GM21526 (cell line): Measurements from ENCODE around the gene HOXD11.

ENCODE experiments used
- ATAC-seq: cut with Tn5 transposase; IDR thresholded peaks from one replicate; pipeline ENCODE4 v1.9.1; 2021; ENCODE audit warnings: moderate library complexity; ENCODE audit not compliant: unreplicated experiment, low FRiP score

HOXD11 gene

DNA sequence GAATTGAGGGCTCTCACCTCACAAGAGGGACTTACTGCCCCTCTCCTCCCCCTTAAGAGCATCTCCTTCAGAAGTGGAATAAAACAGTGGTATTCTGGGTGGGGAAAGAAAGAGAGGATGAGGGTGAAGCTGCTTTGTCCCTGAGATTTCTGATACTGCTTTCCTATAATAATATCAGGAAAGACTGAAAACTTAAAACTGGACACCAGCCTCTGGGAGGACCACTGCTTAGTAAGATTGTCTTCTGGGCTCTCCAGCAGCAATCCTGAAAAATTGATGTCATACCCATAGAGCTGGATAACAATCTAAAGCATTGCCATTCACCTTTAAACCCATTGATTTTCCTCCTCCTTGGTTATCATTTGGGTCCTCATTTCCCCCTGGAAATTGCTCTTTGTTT is 39.6 kb downstream of the HOXD11 start:
- no peak for ATAC-seq

DNA sequence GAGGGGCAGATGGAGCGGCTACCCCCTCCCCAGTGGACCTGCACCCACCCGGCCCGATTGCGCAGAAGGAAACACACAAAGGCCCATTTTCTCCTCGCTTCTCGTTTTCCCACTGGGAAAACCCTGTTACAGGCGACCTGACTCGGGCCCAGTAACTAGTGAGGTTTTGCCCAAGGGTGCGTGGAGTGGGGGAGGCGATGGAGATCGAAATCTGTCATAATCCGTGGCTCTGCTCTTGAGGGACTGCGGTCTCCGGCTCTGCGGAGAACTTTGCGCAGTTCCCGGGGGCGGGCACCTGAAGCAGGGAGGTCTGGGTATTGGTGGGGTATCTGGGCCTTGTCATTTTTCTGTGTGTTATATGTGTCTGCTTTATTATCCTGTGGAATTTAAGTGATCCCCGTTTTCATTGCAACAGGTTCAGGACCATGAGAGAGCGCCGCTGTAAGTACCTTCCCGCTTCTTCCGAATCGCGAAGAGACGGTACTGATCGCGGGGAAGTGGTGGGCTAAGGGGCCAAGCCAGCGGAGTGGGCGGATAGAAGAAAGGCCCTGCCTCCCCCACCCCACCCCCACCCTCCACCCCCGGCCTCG is 40.2 kb downstream of the HOXD11 start:
- no peak for ATAC-seq

DNA sequence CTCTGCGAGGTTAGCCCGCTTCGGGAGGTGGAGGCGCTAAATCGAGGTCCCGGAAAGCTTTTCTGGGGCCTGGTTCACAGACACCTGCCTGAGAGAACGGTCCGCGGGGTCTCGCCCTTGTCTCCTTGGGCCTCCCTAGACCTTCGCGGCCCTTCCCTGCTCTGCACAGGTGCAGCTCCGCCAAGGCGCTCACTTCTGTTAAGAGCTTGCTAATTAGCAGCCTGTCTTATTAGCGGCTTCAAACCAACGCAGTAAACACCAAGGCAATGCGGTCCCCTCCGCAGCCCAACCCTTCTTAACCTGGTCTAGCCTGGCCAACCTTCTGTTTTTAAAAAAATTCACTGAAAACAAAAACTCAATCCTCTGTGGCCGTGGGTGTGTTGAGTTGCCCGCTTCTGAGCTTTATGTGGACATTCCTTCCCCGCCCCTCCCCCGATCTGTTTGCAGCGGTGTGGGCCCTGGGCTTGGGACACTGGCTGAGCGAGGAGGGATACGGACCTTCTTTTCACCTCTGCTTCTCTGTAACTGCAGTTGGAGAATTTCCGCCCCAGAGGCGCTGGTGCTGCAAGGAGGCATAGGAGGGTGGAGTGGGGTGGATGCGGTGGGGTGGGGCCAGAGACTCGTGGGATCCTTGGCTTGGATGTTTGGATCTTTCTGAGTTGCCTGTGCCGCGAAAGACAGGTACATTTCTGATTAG is 40.9 kb downstream of the HOXD11 start:
- ATAC-seq, result no peak

DNA sequence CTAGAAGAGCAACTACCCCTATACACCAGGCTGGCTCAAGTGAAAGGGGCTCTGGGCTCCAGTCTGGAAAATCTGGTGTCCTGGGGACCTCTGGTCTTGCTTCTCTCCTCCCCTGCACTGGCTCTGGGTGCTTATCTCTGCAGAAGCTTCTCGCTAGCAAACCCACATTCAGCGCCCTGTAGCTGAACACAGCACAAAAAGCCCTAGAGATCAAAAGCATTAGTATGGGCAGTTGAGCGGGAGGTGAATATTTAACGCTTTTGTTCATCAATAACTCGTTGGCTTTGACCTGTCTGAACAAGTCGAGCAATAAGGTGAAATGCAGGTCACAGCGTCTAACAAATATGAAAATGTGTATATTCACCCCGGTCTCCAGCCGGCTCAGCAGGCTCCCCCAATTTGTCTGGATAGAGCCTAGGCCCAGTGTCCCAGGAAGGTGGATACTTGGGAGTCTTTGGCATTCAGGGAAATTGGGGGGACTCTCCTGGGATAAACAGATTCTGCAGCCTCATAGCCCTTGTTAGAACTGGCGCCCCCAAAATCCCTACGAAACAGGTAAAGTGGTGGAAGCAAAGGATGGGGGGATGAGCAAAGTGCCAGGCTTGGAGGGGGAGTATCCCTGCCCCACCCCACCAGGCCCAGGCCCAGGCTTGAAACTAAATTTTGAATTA is 41.8 kb downstream of the HOXD11 start:
- no peak for ATAC-seq

DNA sequence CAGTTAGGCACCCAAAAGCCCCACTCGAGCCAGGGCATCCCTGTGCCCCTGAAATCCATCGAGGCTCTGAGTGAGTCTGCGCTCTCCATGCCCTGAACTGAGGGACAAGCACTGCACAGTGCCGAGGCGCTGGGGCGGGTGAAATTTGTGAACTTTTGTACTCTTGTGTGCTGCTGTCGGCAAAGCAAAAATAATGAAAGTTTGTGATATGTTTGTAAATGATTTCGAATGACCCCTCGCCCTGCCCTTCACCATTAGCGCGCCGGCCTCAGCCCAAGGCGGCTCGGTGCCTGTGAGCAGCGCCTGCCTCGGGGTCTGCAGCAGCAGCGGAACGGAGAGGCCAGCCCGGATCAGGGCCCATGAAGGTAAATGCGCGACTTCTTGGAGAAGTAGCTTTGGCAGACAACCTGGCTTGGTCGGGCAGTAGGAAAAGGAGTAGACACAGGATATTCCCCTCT is 42.4 kb downstream of the HOXD11 start:
- no peak for ATAC-seq

DNA sequence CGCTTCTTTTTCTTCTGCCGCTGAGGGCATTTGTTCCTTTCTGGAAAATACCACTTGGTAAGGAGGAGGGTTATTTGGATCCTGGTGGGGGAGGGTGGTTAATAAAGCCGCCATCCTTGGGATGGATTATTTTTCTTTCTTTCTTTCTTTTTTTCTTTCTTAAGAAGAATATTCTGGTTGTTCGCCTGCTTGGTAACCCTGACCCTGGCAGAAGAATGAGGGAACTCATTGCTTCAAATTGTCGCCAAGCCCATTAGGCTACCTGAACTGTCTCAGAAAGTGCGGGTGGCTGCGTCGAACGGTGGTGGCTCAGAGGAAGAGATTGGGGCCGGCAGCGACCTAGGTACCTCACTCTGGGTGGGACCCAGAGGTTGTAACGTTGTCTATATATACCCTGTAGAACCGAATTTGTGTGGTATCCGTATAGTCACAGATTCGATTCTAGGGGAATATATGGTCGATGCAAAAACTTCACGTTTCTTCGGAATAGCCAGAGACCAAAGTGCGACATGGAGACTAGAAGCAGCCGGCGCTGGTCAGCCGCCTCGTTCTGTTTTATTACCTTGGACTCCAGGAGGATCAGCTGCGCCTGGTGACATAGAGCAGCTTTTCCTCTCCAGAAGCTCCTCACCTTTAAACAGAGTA is 43.0 kb downstream of the HOXD11 start:
- no peak for ATAC-seq

DNA sequence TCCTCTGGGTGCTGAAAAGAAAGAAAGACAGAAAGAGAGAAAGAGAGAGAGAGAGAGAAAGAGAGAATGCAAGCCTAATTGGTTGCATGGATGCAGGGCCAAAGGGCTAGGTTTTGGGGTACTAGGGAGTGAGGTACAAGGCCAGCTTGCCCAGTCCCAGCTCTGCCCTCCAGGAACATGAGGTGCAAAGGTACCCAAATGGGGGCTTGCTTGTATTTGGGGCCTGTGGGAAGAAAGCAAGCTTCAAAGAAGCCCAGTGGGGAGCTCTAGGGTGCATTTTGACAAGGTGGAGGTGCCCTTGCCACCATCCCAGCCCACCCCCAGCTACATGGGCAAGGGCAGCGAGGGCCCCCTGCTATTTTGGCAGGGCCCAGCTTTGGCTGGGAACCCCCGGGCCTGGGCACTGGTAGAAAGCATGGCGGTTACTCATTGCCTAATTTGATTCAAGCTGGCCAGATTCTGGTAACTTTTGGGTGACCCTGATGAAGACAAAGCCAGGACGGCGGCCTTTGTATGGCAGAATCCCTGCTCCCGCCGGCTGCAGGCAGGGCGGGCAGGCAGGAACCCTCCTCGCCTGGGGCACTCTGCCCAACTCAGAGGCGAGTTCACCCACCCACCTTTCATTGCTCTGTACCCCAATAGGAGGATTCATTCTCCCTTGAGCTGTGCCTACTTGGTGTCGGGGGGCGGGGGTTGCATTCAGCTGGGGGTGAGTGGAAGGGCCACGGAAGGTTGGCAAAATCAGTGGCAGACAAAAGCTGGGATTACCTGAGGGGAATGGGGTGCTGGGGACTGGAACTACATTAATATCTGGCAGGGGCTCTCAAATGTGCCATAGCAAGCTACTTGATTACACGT is 43.7 kb downstream of the HOXD11 start:
- no peak for ATAC-seq

DNA sequence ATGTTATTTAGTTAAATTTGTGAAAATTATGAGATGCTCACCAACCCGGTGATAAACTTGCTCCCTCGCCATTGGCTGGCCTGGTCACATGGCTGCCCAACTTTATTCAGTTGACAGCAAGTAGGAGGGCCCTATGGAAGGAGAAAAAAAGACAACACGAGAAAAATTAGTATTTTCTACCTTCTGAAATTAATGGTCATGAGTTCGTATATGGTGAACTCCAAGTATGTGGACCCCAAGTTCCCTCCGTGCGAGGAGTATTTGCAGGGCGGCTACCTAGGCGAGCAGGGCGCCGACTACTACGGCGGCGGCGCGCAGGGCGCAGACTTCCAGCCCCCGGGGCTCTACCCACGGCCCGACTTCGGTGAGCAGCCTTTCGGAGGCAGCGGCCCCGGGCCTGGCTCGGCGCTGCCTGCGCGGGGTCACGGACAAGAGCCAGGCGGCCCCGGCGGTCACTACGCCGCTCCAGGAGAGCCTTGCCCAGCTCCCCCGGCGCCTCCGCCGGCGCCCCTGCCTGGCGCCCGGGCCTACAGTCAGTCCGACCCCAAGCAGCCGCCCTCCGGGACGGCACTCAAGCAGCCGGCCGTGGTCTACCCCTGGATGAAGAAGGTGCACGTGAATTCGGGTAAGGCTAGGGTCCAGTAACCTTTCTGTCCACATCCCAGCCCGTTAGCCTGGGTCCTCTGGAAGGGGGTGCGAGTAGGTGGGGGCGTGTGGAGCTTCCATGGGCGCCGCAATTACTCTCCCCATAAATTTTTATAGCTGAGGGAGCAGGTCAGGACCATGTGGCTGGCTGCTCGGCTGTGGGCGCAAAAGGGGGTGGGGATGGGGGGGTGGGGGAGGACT is 44.6 kb downstream of the HOXD11 start, which contains the start of gene HOXD4:
Gene HOXD4 (plus strand): TSS at position 109 of the 846 bp plus-strand sequence. CDS start 84 bp downstream, at position 193.
- ATAC-seq, result no peak

DNA sequence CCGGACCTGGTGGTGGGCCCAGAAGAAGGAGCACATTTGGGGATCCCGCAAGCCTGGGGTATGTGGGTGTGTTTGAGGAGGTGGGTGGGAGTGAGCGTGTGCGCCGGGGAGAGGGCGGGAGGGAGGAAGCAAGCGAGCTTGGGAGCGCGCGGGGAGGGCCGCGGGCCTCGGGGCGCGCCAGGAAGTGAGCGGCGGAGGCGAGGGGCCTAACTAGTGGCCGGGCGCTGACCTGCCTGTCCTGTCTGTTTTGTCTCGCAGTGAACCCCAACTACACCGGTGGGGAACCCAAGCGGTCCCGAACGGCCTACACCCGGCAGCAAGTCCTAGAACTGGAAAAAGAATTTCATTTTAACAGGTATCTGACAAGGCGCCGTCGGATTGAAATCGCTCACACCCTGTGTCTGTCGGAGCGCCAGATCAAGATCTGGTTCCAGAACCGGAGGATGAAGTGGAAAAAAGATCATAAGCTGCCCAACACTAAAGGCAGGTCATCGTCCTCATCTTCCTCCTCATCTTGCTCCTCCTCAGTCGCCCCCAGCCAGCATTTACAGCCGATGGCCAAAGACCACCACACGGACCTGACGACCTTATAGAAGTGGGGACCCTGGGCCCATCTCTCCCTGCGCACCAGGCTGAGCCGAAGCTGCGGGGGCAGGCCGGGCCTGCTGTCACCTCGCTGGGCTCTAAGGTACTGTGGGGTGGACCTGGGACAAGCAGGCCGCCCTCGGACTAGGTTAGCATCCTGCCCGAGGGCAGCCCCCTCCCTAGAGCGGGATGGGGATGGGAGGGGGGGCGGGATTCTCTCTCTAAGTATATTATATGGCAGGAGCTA is 45.5 kb downstream of the HOXD11 start:
- ATAC-seq, result no peak

DNA sequence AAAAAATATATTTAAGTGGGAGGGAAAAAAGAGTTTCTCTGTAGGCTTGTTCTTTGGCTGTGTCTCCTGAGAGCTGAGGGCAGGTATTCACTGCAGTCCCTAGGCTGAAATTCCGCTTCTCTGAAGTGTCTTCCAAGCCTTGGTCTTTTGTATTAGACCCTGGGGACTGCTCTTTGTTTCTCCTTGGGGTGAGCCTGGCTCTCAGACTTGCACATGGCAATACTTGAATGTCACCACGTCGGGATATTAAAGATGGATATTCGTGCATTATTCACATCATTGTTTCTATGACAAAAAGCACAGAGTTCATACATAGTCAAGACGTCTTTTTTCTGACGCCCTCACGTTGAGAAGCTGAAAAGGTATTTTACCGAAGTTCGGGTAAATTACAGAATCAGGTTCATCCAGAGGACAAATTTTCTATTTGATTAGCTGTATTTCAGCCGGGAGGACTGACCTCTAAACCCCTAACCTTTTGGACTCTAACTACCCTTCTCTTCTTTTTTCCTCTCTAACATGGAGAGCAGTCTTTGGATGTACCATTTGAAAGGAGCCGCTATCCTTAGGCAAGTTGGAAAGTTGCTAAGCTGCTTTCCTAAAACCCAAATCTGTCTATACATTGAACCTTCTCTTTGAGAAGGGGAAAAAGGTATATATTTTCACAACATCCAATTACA is 47.6 kb downstream of the HOXD11 start:
- no peak for ATAC-seq

DNA sequence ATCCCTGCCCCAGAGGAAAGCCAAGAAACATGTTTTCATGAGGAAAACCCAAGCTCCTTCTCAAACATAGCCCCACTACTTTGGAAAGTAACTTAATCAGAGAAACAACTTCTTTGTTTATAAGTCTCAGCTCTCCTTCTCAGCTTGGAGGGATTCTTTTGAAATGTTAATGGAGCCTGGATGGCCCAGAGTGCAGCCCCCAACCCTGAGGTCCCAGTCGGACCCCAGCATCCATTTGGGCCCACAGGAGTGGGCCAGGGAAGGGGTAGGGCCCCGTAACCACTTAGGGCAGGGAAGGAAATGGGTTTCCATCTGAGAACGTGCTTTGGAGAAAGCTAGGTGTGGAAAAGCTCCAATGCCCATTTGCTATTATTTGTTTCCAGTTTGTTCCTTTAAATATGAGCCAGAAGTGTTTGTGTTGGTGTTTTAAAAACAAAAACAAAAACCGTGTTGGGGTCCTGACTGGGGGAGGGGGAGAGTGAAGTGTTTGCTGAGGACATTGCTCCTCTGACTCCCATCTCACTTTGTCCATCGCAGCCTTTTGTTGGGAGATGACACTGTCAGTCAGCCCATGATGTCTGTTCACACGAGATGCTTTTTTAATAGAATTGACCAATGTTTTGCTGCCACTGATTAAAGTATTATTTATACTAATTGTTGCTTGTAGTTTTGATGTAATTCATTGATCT is 48.4 kb downstream of the HOXD11 start:
- no peak for ATAC-seq

DNA sequence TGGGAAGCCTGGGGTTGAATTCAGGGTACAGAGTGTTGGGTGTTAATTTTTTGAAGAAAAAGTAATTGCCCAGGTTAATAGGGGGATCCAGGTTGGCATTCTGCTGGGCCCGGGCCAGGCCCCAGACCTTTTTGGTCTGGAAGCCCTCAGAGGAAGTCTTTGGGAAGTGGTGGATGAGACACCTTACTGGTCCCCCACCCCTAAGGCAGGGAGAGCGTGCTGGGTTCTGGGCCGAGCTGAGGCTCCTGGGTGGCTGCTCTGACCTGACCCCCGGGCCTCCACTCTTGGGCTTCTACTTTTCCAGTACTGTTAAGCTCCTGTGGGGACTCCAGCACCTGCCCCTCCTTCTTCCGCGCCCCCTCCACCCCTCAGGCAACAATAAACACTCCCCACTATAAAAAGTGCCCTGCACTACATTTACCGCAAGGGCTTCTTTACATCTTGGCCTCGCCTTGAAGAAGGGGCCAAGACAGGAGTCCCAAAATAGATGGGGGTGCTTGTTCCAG is 49.3 kb downstream of the HOXD11 start:
- no peak for ATAC-seq

DNA sequence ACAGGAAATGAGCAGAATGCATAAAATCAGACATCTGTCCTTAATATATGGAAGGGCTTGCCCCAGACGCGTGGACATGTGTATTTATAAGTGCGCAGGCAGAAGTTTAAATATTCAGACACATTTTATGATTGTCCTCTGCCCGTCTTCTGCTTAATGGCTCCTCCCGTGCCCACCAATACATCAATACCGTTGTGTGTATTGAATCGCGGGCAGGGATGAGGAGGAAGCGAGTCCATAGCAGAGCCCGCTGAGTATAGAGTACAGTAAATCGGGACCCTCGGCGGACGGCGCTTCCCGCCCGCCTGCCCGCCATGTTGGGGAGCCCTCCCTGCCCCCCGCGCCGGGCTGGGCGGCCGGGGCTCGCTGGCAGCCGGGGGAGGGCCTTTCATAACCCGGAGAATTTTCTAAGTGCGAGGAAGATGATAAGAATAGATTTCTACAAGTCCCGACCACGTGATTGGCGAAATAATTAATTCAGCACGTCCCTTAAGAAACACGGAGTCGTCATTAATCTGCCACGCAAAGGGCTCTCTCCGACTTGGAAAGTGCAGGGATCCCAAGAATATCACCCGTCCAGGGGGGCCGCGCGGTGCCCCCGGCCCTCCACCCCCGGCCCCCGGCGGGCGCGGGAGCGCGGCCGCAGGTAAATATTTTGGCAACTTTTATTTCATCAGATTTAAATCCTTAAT is 49.9 kb downstream of the HOXD11 start, which contains the start of gene HOXD3:
Gene HOXD3 (plus strand): TSS at position 501 of the 692 bp plus-strand sequence. CDS start 11,808 bp downstream, outside the sequence.
- ATAC-seq, result no peak

DNA sequence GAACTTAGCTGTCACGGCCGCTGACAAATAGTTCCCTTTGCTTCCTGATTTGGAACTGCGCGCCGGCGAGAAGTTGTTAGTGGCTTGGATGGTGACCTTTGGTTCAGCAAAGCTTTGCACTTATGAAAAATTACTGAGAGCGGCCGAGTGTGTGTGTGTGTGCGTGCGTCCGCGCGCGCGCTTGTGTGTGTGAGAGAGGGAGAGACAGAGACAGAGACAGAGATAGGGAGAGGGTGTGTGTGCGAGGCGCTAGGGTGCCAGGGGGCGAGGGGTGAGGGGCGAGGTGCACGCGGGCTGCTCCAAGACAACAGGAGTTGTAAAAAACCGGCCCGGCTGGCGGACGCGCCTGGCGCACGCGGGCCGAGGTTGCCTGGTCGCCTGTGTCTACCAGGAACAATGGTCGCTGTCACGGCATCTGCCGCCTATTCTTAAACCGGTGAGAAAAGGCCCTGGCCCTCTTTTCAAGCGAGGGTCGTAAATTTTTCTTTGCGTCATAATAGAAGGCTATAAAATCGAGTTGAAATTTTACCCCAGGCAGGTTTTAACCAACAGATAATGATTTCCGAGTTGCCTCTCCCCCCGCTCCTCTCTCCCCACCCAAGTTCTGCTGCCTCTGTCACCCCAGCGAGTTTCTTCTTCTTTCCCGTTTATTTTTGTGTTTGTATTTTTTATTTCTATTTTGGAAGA is 50.6 kb downstream of the HOXD11 start:
- no peak for ATAC-seq

DNA sequence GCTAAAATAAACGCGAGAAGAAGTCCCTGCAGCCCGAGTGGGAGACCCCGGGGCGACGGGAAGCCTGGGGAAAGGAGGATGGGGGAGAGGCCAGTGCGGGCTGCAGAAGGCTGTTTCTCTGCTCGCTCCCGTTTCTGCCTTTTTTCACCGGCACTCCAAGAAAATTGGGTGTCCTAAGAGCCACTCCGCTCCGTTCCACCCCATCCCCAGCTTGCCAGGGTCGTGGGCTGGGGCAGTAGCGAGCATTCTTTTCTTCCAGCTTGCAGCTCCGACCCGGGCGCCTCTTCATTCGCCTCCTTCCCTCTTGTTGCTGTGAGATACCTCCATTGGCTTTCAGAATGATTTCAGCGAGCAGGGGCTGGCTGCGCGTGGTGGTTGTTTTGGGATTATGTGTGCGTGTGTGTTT is 51.1 kb downstream of the HOXD11 start:
- no peak for ATAC-seq
